Measurements from ENCODE around the gene DLG2.
A peak's percentile ranks its signal among the peaks of the same experiment; 100 is the strongest.

DNA sequence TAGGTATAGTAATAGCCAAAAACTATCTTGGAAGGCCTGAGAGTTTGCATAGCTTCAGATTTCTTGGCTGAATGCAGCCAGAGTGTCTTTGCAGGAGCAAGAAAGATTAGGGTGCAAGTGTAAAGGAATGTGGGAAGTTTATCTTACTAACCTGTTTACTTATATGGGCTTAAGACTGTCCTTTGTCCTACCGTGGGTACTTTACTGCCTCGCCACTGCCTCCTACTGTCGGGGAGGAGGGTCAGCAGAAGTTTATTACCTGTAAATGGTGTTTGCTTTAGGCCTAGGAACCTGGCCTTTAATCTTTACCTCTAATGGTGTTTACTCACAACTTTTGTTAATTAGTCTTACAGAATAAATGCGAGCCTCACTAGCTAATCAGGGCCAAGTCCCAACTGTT, 633.8 kb downstream of the DLG2 start:
- TF ChIP-seq, protein P1, sequence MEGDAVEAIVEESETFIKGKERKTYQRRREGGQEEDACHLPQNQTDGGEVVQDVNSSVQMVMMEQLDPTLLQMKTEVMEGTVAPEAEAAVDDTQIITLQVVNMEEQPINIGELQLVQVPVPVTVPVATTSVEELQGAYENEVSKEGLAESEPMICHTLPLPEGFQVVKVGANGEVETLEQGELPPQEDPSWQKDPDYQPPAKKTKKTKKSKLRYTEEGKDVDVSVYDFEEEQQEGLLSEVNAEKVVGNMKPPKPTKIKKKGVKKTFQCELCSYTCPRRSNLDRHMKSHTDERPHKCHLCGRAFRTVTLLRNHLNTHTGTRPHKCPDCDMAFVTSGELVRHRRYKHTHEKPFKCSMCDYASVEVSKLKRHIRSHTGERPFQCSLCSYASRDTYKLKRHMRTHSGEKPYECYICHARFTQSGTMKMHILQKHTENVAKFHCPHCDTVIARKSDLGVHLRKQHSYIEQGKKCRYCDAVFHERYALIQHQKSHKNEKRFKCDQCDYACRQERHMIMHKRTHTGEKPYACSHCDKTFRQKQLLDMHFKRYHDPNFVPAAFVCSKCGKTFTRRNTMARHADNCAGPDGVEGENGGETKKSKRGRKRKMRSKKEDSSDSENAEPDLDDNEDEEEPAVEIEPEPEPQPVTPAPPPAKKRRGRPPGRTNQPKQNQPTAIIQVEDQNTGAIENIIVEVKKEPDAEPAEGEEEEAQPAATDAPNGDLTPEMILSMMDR (IDR thresholded peaks at IDR 0.05; ENCODE audit: low read depth, low read length): peak; percentile 43
- no peak for TF ChIP-seq EZH2phosphoT487 (IDR thresholded peaks at IDR 0.05; ENCODE audit: low read depth)
